ENCODE measurements around the gene SERPINE2.

SERPINE2 gene

GRCh38 chr2:224039080-224039769 is at the start of gene SERPINE2:
Gene SERPINE2 (minus strand): TSS chr2:224039286. CDS start chr2:224001900, 37,386 bp downstream.
- DNase-seq: peak; percentile 80

- DNase-seq: peak; percentile 93
Observed at GRCh38 chr2:224086226-224086914, 47.3 kb upstream of the SERPINE2 start.

- DNase-seq: no peak
Observed at GRCh38 chr2:224085811-224086210, 46.7 kb upstream of the SERPINE2 start.

- peak; percentile 77 for DNase-seq
Observed at GRCh38 chr2:224085246-224085645, 46.2 kb upstream of the SERPINE2 start.

- no peak for DNase-seq
Observed at GRCh38 chr2:224084266-224084892, 45.3 kb upstream of the SERPINE2 start.

- no peak for DNase-seq
Observed at GRCh38 chr2:224083638-224084037, 44.6 kb upstream of the SERPINE2 start.

GRCh38 chr2:224078656-224079055 is 39.6 kb upstream of the SERPINE2 start:
- DNase-seq: no peak

- no peak for DNase-seq
Observed at GRCh38 chr2:224077773-224078507, 38.9 kb upstream of the SERPINE2 start.

GRCh38 chr2:224075588-224075987 is 36.5 kb upstream of the SERPINE2 start:
- DNase-seq: no peak

GRCh38 chr2:224073676-224074075 is 34.6 kb upstream of the SERPINE2 start:
- no peak for DNase-seq

- DNase-seq: no peak
Observed at GRCh38 chr2:224072541-224073188, 33.6 kb upstream of the SERPINE2 start.

- DNase-seq: peak; percentile 36
Observed at GRCh38 chr2:224069172-224069571, 30.1 kb upstream of the SERPINE2 start.

GRCh38 chr2:224063298-224063648 is 24.2 kb upstream of the SERPINE2 start:
- no peak for DNase-seq

GRCh38 chr2:224062481-224063297 is 23.6 kb upstream of the SERPINE2 start:
- DNase-seq: no peak

GRCh38 chr2:224060783-224061482 is 21.8 kb upstream of the SERPINE2 start:
- DNase-seq: no peak

- no peak for DNase-seq
Observed at GRCh38 chr2:224059178-224059577, 20.1 kb upstream of the SERPINE2 start.

GRCh38 chr2:224058048-224058775 is 19.1 kb upstream of the SERPINE2 start:
- DNase-seq: no peak

- no peak for DNase-seq
Observed at GRCh38 chr2:224056889-224057288, 17.8 kb upstream of the SERPINE2 start.

GRCh38 chr2:224055101-224055500 is 16.0 kb upstream of the SERPINE2 start:
- peak; percentile 22 for DNase-seq

- DNase-seq: peak; percentile 19
Observed at GRCh38 chr2:224046752-224047151, 7.7 kb upstream of the SERPINE2 start.

All from EL (cell line).